Neural cell (in vitro differentiated cells): Measurements from ENCODE around the gene MT4. TPM values are rescaled to one million over a fixed set of nuclear protein-coding genes. Genes with fewer than 3 reads are reported as not detected.
A peak's percentile ranks its signal among the peaks of the same experiment; 100 is the strongest.

Experiments used
- H2AFZ ChIP-seq: fragments of 200-600, 300-800 bp; sonication (generic), shearing (Covaris generic); 2 replicates; pipeline ENCODE4 v1.6.0; 2014; ENCODE audit warnings: low read depth, mild to moderate bottlenecking, antibody characterized with exemption, low read length, moderate library complexity
- H3F3A ChIP-seq: fragments of 200-600 bp; shearing (Covaris generic); 2 replicates; pipeline ENCODE4 v1.6.1; 2016; ENCODE audit warnings: mild to moderate bottlenecking, moderate library complexity, mixed read lengths, antibody characterized with exemption, low read length; ENCODE audit not compliant: insufficient read depth, poor library complexity, severe bottlenecking
- H3K27ac ChIP-seq: fragments of 200-600, 300-800 bp; sonication (generic), shearing (Covaris generic); 2 replicates; pipeline ENCODE4 v1.5.1; 2014; ENCODE audit warnings: mild to moderate bottlenecking, low read length, moderate library complexity
- H3K27me3 ChIP-seq: fragments of 300-800, 200-600 bp; sonication (generic), shearing (Covaris generic); 2 replicates; pipeline ENCODE4 v1.6.0; 2014; ENCODE audit warnings: mild to moderate bottlenecking, low read depth, low read length, moderate library complexity; ENCODE audit not compliant: insufficient read depth
- H3K36me3 ChIP-seq: fragments of 300-800, 200-600 bp; sonication (generic), shearing (Covaris generic); 2 replicates; pipeline ENCODE4 v1.5.1; 2014; ENCODE audit warnings: mild to moderate bottlenecking, antibody characterized with exemption, low read length, moderate library complexity; ENCODE audit not compliant: insufficient read depth
- H3K4me2 ChIP-seq: fragments of 300-800, 200-600 bp; sonication (generic), shearing (Covaris generic); 2 replicates; pipeline ENCODE4 v1.6.0; 2014; ENCODE audit warnings: mild to moderate bottlenecking, low read length
- H3K4me3 ChIP-seq: fragments of 300-800, 200-600 bp; sonication (generic), shearing (Covaris generic); 2 replicates; pipeline ENCODE4 v1.5.1; 2014; ENCODE audit warnings: mild to moderate bottlenecking, low read length, moderate library complexity
- H3K79me2 ChIP-seq: fragments of 200-600 bp; shearing (Covaris generic); replicated peaks from 2 replicates; pipeline ENCODE4 v1.6.0; 2014; ENCODE audit warnings: mild to moderate bottlenecking, low read length, moderate library complexity; ENCODE audit not compliant: insufficient read depth
- H3K9ac ChIP-seq: fragments of 300-800, 200-600 bp; sonication (generic), shearing (Covaris generic); 2 replicates; pipeline ENCODE4 v1.6.1; 2016; ENCODE audit warnings: mild to moderate bottlenecking, low read length, mixed read lengths
- H3K9me2 ChIP-seq: fragments of 200-600 bp; shearing (Covaris generic); 2 replicates; pipeline ENCODE4 v1.6.1; 2016; ENCODE audit warnings: mild to moderate bottlenecking, low read length, mixed read lengths; ENCODE audit not compliant: insufficient read depth
- H3K9me3 ChIP-seq: fragments of 200-600, 300-800 bp; sonication (generic), shearing (Covaris generic); 2 replicates; pipeline ENCODE4 v1.6.1; 2016; ENCODE audit warnings: mild to moderate bottlenecking, mixed run types, low read length, moderate library complexity, mixed read lengths
- H4K20me1 ChIP-seq: fragments of 200-600 bp; shearing (Covaris generic); 2 replicates; pipeline ENCODE4 v1.6.1; 2016; ENCODE audit warnings: mild to moderate bottlenecking, mixed run types; ENCODE audit not compliant: insufficient read depth
- EP300 ChIP-seq: fragments of 450-650 bp; conservative IDR thresholded peaks from 2 replicates; pipeline ENCODE4 v1.6.1; 2014; ENCODE audit warnings: antibody characterized with exemption, mild to moderate bottlenecking, moderate library complexity; ENCODE audit not compliant: poor library complexity, severe bottlenecking
- EZH2 ChIP-seq: fragments of 200-600, 300-800 bp; shearing (Covaris generic), sonication (generic); IDR thresholded peaks from 2 replicates; pipeline ENCODE4 v1.6.1; 2014; ENCODE audit warnings: antibody characterized with exemption, low read length, borderline replicate concordance, mild to moderate bottlenecking; ENCODE audit not compliant: insufficient read depth, poor library complexity, severe bottlenecking
- MXI1 ChIP-seq: fragments of 450-650 bp; conservative IDR thresholded peaks from 2 replicates; pipeline ENCODE4 v1.6.1; 2014; ENCODE audit warnings: antibody characterized with exemption, mild to moderate bottlenecking; ENCODE audit not compliant: poor library complexity, severe bottlenecking
- POLR2AphosphoS5 ChIP-seq: IDR thresholded peaks from 2 replicates; pipeline ENCODE4 v1.6.1; 2012
- RAD21 ChIP-seq: fragments of 450-650 bp; conservative IDR thresholded peaks from 2 replicates; pipeline ENCODE4 v1.6.1; 2014; ENCODE audit warnings: antibody characterized with exemption, mild to moderate bottlenecking, moderate library complexity
- SMC3 ChIP-seq: fragments of 450-650 bp; conservative IDR thresholded peaks from 2 replicates; pipeline ENCODE4 v1.6.1; 2014; ENCODE audit warnings: antibody characterized with exemption, mild to moderate bottlenecking, moderate library complexity; ENCODE audit not compliant: poor library complexity
- TAF1 ChIP-seq: IDR thresholded peaks from 2 replicates; pipeline ENCODE4 v1.6.1; 2012; ENCODE audit warnings: low read depth
- polyA plus RNA-seq: library from polyadenylated mRNA; depleted of rRNA; stranded (reverse); fragments of >200 nt; gene quantifications from 2 replicates; pipeline ENCODE4 v1.2.3, GENCODE V29; 2014
- TF ChIP-seq, protein P1 (sequence below): fragments of 450-650 bp; IDR thresholded peaks from 2 replicates; pipeline ENCODE4 v1.5.1; 2014; ENCODE audit warnings: antibody characterized with exemption, mild to moderate bottlenecking, moderate library complexity; ENCODE audit not compliant: poor library complexity, severe bottlenecking
- TF ChIP-seq, protein P2 (sequence below): IDR thresholded peaks from 2 replicates; pipeline ENCODE4 v1.6.1; 2012; ENCODE audit warnings: borderline replicate concordance

The MT4 gene
- polyA plus RNA-seq, 1 donor from 2014 or later, result not detected

DNA sequence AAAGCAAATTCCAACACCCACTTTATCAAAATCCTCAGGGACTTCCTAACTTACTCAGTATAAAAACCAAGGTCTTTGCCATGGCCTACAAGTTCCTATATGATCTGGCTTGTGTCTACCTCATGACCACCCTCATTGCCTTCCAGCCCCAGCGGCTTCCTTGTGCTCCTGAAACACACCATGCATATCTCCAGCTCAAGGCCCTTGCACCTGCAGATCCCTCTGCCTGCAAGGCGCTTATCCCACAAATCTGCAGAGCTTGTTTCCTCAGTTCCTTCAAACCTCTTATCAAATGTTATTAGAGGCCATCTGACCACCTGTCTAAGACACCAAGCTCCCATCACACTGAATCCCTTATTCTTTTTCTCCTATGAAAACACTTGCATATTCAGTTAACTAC lies 47.7 kb upstream of the MT4 start:
- H3K9me2 ChIP-seq, result no peaks in the 10 kb centered on the region
- H3K9ac ChIP-seq, result no peak overlapping the region
- peak overlapping the region; percentile 99 for H3K4me3 ChIP-seq
- H3K36me3 ChIP-seq, result peaks cover 5% of the 10 kb centered on the region
- no peak overlapping the region for H3K27ac ChIP-seq
- no peaks in the 10 kb centered on the region for H3K9me3 ChIP-seq
- peaks cover 26% of the 10 kb centered on the region for H3K79me2 ChIP-seq
- H2AFZ ChIP-seq, result no peak overlapping the region
- TF ChIP-seq TAF1, result no peak
- TF ChIP-seq EP300, result no peak
- no peaks in the 10 kb centered on the region for H4K20me1 ChIP-seq
- H3K27me3 ChIP-seq, result no peaks in the 10 kb centered on the region
- H3K4me2 ChIP-seq, result no peak overlapping the region
- H3F3A ChIP-seq, result no peaks in the 10 kb centered on the region

DNA sequence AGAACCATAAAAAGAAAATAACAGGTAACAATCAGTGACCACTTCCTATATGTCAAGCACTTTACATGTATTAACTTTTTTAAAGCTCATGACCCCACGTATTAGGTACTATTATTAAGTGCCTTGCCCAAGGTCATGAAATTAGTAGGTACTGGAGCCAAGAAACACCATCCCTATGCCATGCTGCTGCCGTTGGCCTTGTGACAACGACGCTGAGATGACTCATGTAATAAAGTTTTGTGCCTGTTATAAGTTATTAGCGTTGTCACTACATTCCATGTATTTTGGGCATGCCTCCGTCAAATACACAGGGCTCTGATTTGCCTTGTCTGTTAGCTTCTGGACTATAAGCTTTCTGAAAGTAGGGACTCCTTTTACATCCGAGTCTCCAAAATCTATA lies 46.4 kb upstream of the MT4 start:
- Histone ChIP-seq H3F3A (no peaks in the 10 kb centered on the region), H4K20me1 (no peaks in the 10 kb centered on the region), H3K36me3 (no peaks in the 10 kb centered on the region), H3K9me3 (no peaks in the 10 kb centered on the region), H3K9me2 (no peaks in the 10 kb centered on the region), H3K27me3 (no peaks in the 10 kb centered on the region), H2AFZ (no peak overlapping the region), H3K4me2 (peak overlapping the region; percentile 12), H3K9ac (no peak overlapping the region), H3K79me2 (peaks cover 21% of the 10 kb centered on the region), H3K27ac (no peak overlapping the region), H3K4me3 (peak overlapping the region; percentile 99)
- no peak for TF ChIP-seq RAD21
- TF ChIP-seq SMC3, result no peak
- TF ChIP-seq, protein P1, sequence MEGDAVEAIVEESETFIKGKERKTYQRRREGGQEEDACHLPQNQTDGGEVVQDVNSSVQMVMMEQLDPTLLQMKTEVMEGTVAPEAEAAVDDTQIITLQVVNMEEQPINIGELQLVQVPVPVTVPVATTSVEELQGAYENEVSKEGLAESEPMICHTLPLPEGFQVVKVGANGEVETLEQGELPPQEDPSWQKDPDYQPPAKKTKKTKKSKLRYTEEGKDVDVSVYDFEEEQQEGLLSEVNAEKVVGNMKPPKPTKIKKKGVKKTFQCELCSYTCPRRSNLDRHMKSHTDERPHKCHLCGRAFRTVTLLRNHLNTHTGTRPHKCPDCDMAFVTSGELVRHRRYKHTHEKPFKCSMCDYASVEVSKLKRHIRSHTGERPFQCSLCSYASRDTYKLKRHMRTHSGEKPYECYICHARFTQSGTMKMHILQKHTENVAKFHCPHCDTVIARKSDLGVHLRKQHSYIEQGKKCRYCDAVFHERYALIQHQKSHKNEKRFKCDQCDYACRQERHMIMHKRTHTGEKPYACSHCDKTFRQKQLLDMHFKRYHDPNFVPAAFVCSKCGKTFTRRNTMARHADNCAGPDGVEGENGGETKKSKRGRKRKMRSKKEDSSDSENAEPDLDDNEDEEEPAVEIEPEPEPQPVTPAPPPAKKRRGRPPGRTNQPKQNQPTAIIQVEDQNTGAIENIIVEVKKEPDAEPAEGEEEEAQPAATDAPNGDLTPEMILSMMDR, result no peak
- no peak for TF ChIP-seq EZH2
- no peak for TF ChIP-seq MXI1
- TF ChIP-seq, protein P2, sequence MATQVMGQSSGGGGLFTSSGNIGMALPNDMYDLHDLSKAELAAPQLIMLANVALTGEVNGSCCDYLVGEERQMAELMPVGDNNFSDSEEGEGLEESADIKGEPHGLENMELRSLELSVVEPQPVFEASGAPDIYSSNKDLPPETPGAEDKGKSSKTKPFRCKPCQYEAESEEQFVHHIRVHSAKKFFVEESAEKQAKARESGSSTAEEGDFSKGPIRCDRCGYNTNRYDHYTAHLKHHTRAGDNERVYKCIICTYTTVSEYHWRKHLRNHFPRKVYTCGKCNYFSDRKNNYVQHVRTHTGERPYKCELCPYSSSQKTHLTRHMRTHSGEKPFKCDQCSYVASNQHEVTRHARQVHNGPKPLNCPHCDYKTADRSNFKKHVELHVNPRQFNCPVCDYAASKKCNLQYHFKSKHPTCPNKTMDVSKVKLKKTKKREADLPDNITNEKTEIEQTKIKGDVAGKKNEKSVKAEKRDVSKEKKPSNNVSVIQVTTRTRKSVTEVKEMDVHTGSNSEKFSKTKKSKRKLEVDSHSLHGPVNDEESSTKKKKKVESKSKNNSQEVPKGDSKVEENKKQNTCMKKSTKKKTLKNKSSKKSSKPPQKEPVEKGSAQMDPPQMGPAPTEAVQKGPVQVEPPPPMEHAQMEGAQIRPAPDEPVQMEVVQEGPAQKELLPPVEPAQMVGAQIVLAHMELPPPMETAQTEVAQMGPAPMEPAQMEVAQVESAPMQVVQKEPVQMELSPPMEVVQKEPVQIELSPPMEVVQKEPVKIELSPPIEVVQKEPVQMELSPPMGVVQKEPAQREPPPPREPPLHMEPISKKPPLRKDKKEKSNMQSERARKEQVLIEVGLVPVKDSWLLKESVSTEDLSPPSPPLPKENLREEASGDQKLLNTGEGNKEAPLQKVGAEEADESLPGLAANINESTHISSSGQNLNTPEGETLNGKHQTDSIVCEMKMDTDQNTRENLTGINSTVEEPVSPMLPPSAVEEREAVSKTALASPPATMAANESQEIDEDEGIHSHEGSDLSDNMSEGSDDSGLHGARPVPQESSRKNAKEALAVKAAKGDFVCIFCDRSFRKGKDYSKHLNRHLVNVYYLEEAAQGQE, result no peak
- no peak for TF ChIP-seq TAF1
- no peak for TF ChIP-seq POLR2AphosphoS5
- no peak for TF ChIP-seq EP300
